Prostate gland (tissue), 2 donors: ENCODE data around the gene TSTD1. TPM values are rescaled to one million over a fixed set of nuclear protein-coding genes. Genes with fewer than 3 reads are reported as not detected.
"Not testable (repeated sequence)": the region's sequence is repeated elsewhere in the genome, so short reads cannot be mapped to it uniquely, and the experiment has no call there.

Source experiments
- DNase-seq: peaks from one replicate; pipeline ENCODE4 v3.0.0-alpha.2; 2019; ENCODE audit warnings: low spot score
- H3K27ac ChIP-seq, 2 donors: fragments of 200-600 bp; sonication (generic); 2 replicates each; pipeline ENCODE4 v1.5.1; 2017 to 2019
- H3K27me3 ChIP-seq: fragments of 200-600 bp; sonication (generic); replicated peaks from 2 replicates; pipeline ENCODE4 v1.5.1; 2019; ENCODE audit not compliant: insufficient read depth
- H3K36me3 ChIP-seq, 2 donors: fragments of 200-600 bp; sonication (generic); 1 replicate in 1 of 2; 2 replicates in 1 of 2; pipeline versions ENCODE4 v1.5.1 to v1.8.1; 2017 to 2019
- H3K4me1 ChIP-seq: fragments of 200-600 bp; sonication (generic); replicated peaks from 2 replicates; pipeline ENCODE4 v1.5.1; 2019
- H3K4me3 ChIP-seq, 2 donors: fragments of 200-600 bp; sonication (generic); 2 replicates each; pipeline ENCODE4 v1.5.1; 2017 to 2019
- H3K9me3 ChIP-seq: fragments of 200-600 bp; sonication (generic); 2 replicates; pipeline ENCODE4 v1.5.1; 2017
- CTCF ChIP-seq, 4 experiments: fragments of 200-600 bp in 2 of 4; fragments of 450-650 bp in 2 of 4; sonication (generic) in 2 of 4; IDR thresholded peaks; 1 replicate in 3 of 4; 2 replicates in 1 of 4; pipeline ENCODE4 v1.5.1; 2016 to 2019; ENCODE audit warnings: antibody characterized with exemption in 4 of 4, mild to moderate bottlenecking in 2 of 4, moderate library complexity in 2 of 4
- POLR2A ChIP-seq: fragments of 450-650 bp; IDR thresholded peaks from one replicate; pipeline ENCODE4 v1.6.1; 2016; ENCODE audit warnings: antibody characterized with exemption, mild to moderate bottlenecking
- POLR2AphosphoS5 ChIP-seq: sonication (generic); formaldehyde crosslinking; IDR thresholded peaks from one replicate; pipeline ENCODE4 v1.6.1; 2017; ENCODE audit warnings: antibody characterized with exemption
- WGBS: methylation state at CpG from one replicate; pipeline ENCODE4 v1.1.5; 2018; 5-methylcytosine and 5-hydroxymethylcytosine counted together
- intact Hi-C: fragments of 100-400 bp; cut with DNase I; formaldehyde crosslinking; loops from one replicate; pipeline ENCODE4 v1.14.2; 2022
- total RNA-seq, 2 donors: library from RNA; depleted of rRNA; stranded (reverse); fragments of >200 nt; gene quantifications; one replicate each; pipeline ENCODE4 v1.1.0, GENCODE V29; 2016

Gene TSTD1
- total RNA-seq, 2 donors from 2014 or later: 137 to 648 TPM

GRCh38 chr1:161032409-161032808 is 6.4 kb downstream of the TSTD1 start:
- Histone ChIP-seq H3K27me3 (no peaks in the 10 kb centered on the region), H3K27ac (no peak overlapping the region), H3K4me3 (no peak overlapping the region), H3K9me3 (no peaks in the 10 kb centered on the region), H3K4me1 (no peaks in the 10 kb centered on the region), H3K36me3 (no peaks in the 10 kb centered on the region)
- no peak for DNase-seq
- WGBS: 75% methylated on average over 1 of the region's 1 CpG
- no peak for TF ChIP-seq POLR2AphosphoS5
- TF ChIP-seq CTCF (IDR thresholded peaks at IDR 0.05): no peak
- TF ChIP-seq POLR2A: no peak
- intact Hi-C loops: no loop called here

- 77% methylated on average over 2 of the region's 2 CpGs for WGBS
- TF ChIP-seq CTCF (IDR thresholded peaks at IDR 0.05) (no peak), POLR2AphosphoS5 (no peak), POLR2A (no peak)
- DNase-seq: no peak
- no peaks in the 10 kb centered on the region for H3K36me3 ChIP-seq
- no peak overlapping the region for H3K4me3 ChIP-seq
- H3K9me3 ChIP-seq: no peaks in the 10 kb centered on the region
- H3K27me3 ChIP-seq: no peaks in the 10 kb centered on the region
- no peak overlapping the region for H3K27ac ChIP-seq
- H3K4me1 ChIP-seq: no peaks in the 10 kb centered on the region
- intact Hi-C loops: no loop called here
These were observed 6.9 kb downstream of the TSTD1 start for GRCh38 chr1:161031874-161032273.

- H3K4me3 ChIP-seq, H3K9me3 ChIP-seq, H3K36me3 ChIP-seq, H3K27ac ChIP-seq, H3K4me1 ChIP-seq, H3K27me3 ChIP-seq, intact Hi-C loops, DNase-seq: not testable (repeated sequence)
- WGBS: 97% methylated on average over 27 of the region's 32 CpGs
These were observed 9.3 kb downstream of the TSTD1 start for GRCh38 chr1:161029466-161029865.

DNA sequence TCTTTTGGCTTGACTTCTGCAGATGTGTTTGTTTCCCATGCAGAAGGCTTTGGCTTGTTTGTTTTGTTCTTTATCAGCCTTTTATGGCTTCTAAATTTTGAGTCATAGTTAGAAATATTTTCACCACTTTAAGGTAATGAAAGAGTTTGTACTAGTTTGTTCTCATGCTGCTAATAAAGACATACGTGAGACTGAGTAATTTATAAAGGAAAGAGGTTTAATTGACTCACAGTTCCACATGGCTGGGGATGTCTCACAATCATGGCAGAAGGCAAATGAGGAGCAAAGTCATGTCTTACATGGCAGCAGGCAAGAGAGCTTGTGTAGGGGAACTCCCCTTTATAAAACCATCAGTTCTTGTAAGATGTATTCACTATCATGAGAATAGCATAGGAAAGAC is 11.8 kb downstream of the TSTD1 start:
- H3K27ac ChIP-seq, H3K4me3 ChIP-seq, DNase-seq, H3K9me3 ChIP-seq, H3K36me3 ChIP-seq, H3K4me1 ChIP-seq, H3K27me3 ChIP-seq, intact Hi-C loops: not testable (repeated sequence)
- WGBS: 43% methylated on average over 1 of the region's 1 CpG

- WGBS: 86% methylated on average over 12 of the region's 12 CpGs
- DNase-seq, intact Hi-C loops, H3K4me3 ChIP-seq, H3K27me3 ChIP-seq, H3K4me1 ChIP-seq, H3K36me3 ChIP-seq, H3K9me3 ChIP-seq: not testable (repeated sequence)
- peak overlapping the region in 1 of 2 donors; percentile 60 for H3K27ac ChIP-seq
These were observed 16.3 kb downstream of the TSTD1 start for GRCh38 chr1:161022432-161022831.

DNA sequence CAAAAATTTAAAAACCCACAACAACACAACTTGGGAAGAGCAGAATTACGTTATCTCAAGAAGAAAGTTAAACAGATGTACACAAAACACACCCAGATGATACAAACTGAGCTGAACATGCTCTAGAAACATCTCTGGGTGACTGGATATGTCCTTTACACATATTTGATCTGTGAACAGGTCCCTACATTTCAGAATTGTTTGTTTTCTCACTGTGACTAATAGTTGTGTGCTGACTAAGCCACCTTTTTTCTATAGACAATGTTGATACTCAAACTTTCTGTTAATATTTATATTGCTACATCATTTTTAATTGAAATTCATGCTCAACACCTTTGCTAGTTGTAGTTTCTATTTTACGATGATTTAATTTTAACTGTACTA is 16.8 kb downstream of the TSTD1 start:
- peak overlapping the region; percentile 62 to 68 for H3K4me3 ChIP-seq
- H3K27me3 ChIP-seq: no peaks in the 10 kb centered on the region
- no peaks in the 10 kb centered on the region for H3K4me1 ChIP-seq
- no peak for TF ChIP-seq POLR2AphosphoS5
- no peak for TF ChIP-seq POLR2A
- TF ChIP-seq CTCF (IDR thresholded peaks at IDR 0.05): no peak
- no peak for DNase-seq
- H3K36me3 ChIP-seq: no peaks in the 10 kb centered on the region
- 79% methylated on average over 2 of the region's 2 CpGs for WGBS
- peak overlapping the region; percentile 60 to 84 for H3K27ac ChIP-seq
- no peaks in the 10 kb centered on the region for H3K9me3 ChIP-seq
- intact Hi-C loops: no loop called here
